HEK293 (cell line): Measurements from ENCODE around the gene LYZL6.

ENCODE experiments used
- KLF10 ChIP-seq: fragments of 450-650 bp; IDR thresholded peaks from 2 replicates; pipeline ENCODE4 v1.5.1; 2018; ENCODE audit warnings: missing biosample characterization, mild to moderate bottlenecking, missing genetic modification characterization
- ZNF138 ChIP-seq: fragments of 450-650 bp; formaldehyde crosslinking; IDR thresholded peaks from 2 replicates; pipeline ENCODE4 v1.5.1; 2016; ENCODE audit warnings: missing biosample characterization, missing genetic modification characterization, borderline replicate concordance
- ZNF692 ChIP-seq: fragments of 450-650 bp; formaldehyde crosslinking; IDR thresholded peaks from 2 replicates; pipeline ENCODE4 v1.5.1; 2016; ENCODE audit warnings: missing biosample characterization, missing genetic modification characterization
- ZNF768 ChIP-seq: fragments of 450-650 bp; formaldehyde crosslinking; IDR thresholded peaks from 2 replicates; pipeline ENCODE4 v1.5.1; 2018; ENCODE audit warnings: missing biosample characterization, mild to moderate bottlenecking, missing genetic modification characterization

GRCh38 chr17:35942588-35943186 lies 826 bp downstream of the LYZL6 start:
- TF ChIP-seq ZNF138 (tag by site-specific recombination) (no peak), ZNF768 (tag by site-specific recombination) (no peak), KLF10 (tag by site-specific recombination) (no peak), ZNF692 (tag by site-specific recombination) (no peak)
